ENCODE results near the gene MRPL12. TPM values are rescaled to one million over a fixed set of nuclear protein-coding genes. Genes with fewer than 3 reads are reported as not detected.

MRPL12 gene
- total RNA-seq, 1 donor from 2014 or later: 13.2 TPM

DNA sequence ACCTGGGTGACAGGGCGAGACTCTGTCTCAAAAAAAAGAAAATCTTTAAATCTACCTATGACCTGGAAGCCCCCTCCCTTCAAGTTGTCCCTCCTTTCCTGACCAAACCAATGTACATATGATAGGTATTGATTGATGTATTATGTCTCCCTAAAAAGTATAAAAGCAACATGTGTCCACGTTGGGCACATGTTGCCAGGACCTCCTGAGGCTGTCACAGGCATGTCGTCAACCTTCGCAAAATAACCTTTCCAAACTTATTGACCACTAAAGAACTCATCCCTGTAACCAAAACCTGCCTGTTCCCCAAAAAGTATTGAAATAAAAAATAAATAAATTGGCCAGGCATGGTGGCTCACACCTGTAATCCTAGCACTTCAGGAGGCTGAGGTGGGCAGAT, 41.2 kb upstream of the MRPL12 start:
- no peak overlapping the region for H3K27ac Mint-ChIP-seq
- Histone ChIP-seq H3K4me2 (no peak overlapping the region), H3K27ac (no peak overlapping the region), H3F3A (ENCODE audit: low read depth) (peaks cover 9% of the 10 kb centered on the region), H3K9me3 (ENCODE audit: low read depth) (no peaks in the 10 kb centered on the region), H3K9ac (no peak overlapping the region), H3K4me3 (no peak overlapping the region), H3K36me3 (no peaks in the 10 kb centered on the region), H2AFZ (replicated peaks) (no peak overlapping the region), H3K27me3 (no peaks in the 10 kb centered on the region), H3K79me2 (ENCODE audit: low read depth) (peaks cover 17% of the 10 kb centered on the region), H4K20me1 (ENCODE audit: low read depth) (no peaks in the 10 kb centered on the region), H3K4me1 (peaks cover 3% of the 10 kb centered on the region)
- H3K4me1 Mint-ChIP-seq: peaks cover 9% of the 10 kb centered on the region
- TF ChIP-seq, protein P1, sequence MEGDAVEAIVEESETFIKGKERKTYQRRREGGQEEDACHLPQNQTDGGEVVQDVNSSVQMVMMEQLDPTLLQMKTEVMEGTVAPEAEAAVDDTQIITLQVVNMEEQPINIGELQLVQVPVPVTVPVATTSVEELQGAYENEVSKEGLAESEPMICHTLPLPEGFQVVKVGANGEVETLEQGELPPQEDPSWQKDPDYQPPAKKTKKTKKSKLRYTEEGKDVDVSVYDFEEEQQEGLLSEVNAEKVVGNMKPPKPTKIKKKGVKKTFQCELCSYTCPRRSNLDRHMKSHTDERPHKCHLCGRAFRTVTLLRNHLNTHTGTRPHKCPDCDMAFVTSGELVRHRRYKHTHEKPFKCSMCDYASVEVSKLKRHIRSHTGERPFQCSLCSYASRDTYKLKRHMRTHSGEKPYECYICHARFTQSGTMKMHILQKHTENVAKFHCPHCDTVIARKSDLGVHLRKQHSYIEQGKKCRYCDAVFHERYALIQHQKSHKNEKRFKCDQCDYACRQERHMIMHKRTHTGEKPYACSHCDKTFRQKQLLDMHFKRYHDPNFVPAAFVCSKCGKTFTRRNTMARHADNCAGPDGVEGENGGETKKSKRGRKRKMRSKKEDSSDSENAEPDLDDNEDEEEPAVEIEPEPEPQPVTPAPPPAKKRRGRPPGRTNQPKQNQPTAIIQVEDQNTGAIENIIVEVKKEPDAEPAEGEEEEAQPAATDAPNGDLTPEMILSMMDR (IDR thresholded peaks at IDR 0.05): no peak
- no peak for TF ChIP-seq EZH2phosphoT487 (IDR thresholded peaks at IDR 0.05)
- TF ChIP-seq EZH2 (IDR thresholded peaks at IDR 0.05): no peak
- no peak for DNase-seq (ENCODE audit: low spot score)
- no peaks in the 10 kb centered on the region for H3K27me3 Mint-ChIP-seq (ENCODE audit: insufficient read depth, low read depth)
- H3K9me3 Mint-ChIP-seq: no peaks in the 10 kb centered on the region
- no peaks in the 10 kb centered on the region for H3K36me3 Mint-ChIP-seq
- no peak overlapping the region for H3K4me3 Mint-ChIP-seq

DNA sequence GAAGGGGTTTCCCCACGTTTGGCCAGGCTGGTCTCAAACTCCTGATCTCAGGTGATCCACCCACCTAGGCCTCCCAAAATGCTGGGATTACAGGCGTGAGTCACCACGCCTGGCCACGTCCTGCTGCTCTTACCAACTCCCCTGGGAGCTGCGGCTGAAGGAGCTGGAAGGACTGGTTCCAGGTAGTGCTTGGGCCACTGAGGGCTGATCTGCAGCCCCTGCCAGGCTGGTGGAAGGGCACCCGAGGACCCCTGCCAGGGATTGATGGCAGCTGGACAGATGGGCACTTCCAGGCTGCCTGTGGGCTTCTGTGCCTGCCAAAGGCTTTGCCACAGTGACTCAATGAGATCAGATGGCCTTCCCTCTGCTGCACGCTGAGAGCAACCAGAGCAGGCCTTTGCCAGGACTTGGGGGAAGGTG, 39.1 kb upstream of the MRPL12 start:
- no peak for DNase-seq (ENCODE audit: low spot score)
- Histone ChIP-seq H3K9me3 (ENCODE audit: low read depth) (no peaks in the 10 kb centered on the region), H3K36me3 (peaks cover 6% of the 10 kb centered on the region), H3K4me2 (no peak overlapping the region), H3K4me1 (peaks cover 13% of the 10 kb centered on the region), H2AFZ (replicated peaks) (no peak overlapping the region), H3K9ac (no peak overlapping the region), H3F3A (ENCODE audit: low read depth) (peaks cover 17% of the 10 kb centered on the region), H3K4me3 (no peak overlapping the region), H3K27me3 (no peaks in the 10 kb centered on the region), H4K20me1 (ENCODE audit: low read depth) (peaks cover 3% of the 10 kb centered on the region), H3K27ac (no peak overlapping the region), H3K79me2 (ENCODE audit: low read depth) (peaks cover 37% of the 10 kb centered on the region)
- Mint-ChIP-seq H3K9me3 (no peaks in the 10 kb centered on the region), H3K4me1 (peaks cover 21% of the 10 kb centered on the region), H3K27me3 (ENCODE audit: insufficient read depth, low read depth) (peaks cover 3% of the 10 kb centered on the region), H3K36me3 (peaks cover 6% of the 10 kb centered on the region), H3K27ac (no peak overlapping the region), H3K4me3 (peak overlapping the region; percentile 60)
- TF ChIP-seq EZH2phosphoT487 (IDR thresholded peaks at IDR 0.05): no peak
- no peak for TF ChIP-seq EZH2 (IDR thresholded peaks at IDR 0.05)
- TF ChIP-seq, protein P1 (IDR thresholded peaks at IDR 0.05): no peak

DNA sequence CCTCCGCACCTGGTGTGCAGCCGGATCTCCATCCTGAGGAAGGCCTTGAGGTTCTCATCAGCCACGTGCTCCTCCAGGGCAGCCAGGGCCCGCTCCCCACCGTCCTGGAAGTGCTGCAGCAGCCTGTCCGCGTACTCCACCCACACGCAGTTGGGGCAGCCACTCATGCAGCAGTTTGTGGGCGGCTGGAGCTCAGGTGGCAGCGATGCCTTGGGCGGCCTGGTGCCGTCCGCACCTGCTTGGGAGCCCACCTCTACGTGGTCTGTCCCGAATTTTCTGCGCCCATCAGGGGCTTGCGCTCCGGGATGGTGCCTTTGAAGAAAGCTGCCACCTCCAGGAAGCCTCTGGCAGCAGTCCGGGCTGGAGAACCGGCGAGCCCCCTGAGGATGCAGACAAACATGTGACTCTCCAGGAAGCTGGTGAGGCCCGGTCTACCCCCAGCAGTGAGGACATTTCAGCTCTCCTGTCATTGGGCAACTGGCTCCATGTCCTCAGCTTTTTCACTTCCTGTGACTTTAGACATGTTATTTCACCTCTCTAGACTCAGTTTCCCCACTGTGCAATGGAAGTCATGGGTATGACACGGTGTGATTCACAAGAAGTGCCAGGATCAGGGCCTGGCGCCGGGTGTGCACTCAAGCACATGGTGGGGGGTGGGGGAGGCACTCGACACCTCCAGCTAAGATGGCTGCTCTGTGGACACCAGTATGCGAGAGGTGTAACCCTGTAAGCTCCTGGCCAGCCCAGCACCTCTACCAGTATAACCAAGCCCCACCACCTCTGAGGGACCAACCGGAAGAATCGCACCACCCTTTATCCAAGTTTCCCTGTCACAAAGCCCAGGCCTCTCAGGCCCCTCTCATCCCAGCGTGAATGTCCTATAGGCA, 37.7 kb upstream of the MRPL12 start:
- H3K9ac ChIP-seq: peak overlapping the region; percentile 69
- peaks cover 13% of the 10 kb centered on the region for H3K4me1 ChIP-seq
- peak overlapping the region; percentile 88 for H3K27ac Mint-ChIP-seq
- H3K4me3 ChIP-seq: peak overlapping the region; percentile 99
- no peaks in the 10 kb centered on the region for H3K27me3 ChIP-seq
- H4K20me1 ChIP-seq (ENCODE audit: low read depth): peaks cover 3% of the 10 kb centered on the region
- TF ChIP-seq, protein P1 (IDR thresholded peaks at IDR 0.05): no peak
- TF ChIP-seq EZH2 (IDR thresholded peaks at IDR 0.05) (no peak), EZH2phosphoT487 (IDR thresholded peaks at IDR 0.05) (no peak)
- H3K27ac ChIP-seq: no peak overlapping the region
- H3K36me3 Mint-ChIP-seq: peaks cover 6% of the 10 kb centered on the region
- H2AFZ ChIP-seq (replicated peaks): peak overlapping the region; percentile 53
- H3K9me3 Mint-ChIP-seq: no peaks in the 10 kb centered on the region
- peak overlapping the region; percentile 96 for H3K4me3 Mint-ChIP-seq
- H3K36me3 ChIP-seq: peaks cover 6% of the 10 kb centered on the region
- H3K4me2 ChIP-seq: peak overlapping the region; percentile 97
- no peaks in the 10 kb centered on the region for H3K9me3 ChIP-seq (ENCODE audit: low read depth)
- peaks cover 21% of the 10 kb centered on the region for H3K4me1 Mint-ChIP-seq
- DNase-seq (ENCODE audit: low spot score): peak; percentile 23
- peaks cover 49% of the 10 kb centered on the region for H3K79me2 ChIP-seq (ENCODE audit: low read depth)
- peaks cover 17% of the 10 kb centered on the region for H3F3A ChIP-seq (ENCODE audit: low read depth)
- peaks cover 3% of the 10 kb centered on the region for H3K27me3 Mint-ChIP-seq (ENCODE audit: insufficient read depth, low read depth)

Measured in neural progenitor cell (in vitro differentiated cells).